HG03432 (cell line): ENCODE measurements around the gene SLITRK3.
A peak's percentile ranks its signal among the peaks of the same experiment; 100 is the strongest.

Experiments
- ATAC-seq: cut with Tn5 transposase; IDR thresholded peaks from one replicate; pipeline ENCODE4 v1.9.1; 2021; ENCODE audit warnings: mild to moderate bottlenecking, moderate library complexity; ENCODE audit not compliant: unreplicated experiment

Gene SLITRK3, protein sequence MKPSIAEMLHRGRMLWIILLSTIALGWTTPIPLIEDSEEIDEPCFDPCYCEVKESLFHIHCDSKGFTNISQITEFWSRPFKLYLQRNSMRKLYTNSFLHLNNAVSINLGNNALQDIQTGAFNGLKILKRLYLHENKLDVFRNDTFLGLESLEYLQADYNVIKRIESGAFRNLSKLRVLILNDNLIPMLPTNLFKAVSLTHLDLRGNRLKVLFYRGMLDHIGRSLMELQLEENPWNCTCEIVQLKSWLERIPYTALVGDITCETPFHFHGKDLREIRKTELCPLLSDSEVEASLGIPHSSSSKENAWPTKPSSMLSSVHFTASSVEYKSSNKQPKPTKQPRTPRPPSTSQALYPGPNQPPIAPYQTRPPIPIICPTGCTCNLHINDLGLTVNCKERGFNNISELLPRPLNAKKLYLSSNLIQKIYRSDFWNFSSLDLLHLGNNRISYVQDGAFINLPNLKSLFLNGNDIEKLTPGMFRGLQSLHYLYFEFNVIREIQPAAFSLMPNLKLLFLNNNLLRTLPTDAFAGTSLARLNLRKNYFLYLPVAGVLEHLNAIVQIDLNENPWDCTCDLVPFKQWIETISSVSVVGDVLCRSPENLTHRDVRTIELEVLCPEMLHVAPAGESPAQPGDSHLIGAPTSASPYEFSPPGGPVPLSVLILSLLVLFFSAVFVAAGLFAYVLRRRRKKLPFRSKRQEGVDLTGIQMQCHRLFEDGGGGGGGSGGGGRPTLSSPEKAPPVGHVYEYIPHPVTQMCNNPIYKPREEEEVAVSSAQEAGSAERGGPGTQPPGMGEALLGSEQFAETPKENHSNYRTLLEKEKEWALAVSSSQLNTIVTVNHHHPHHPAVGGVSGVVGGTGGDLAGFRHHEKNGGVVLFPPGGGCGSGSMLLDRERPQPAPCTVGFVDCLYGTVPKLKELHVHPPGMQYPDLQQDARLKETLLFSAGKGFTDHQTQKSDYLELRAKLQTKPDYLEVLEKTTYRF

DNA sequence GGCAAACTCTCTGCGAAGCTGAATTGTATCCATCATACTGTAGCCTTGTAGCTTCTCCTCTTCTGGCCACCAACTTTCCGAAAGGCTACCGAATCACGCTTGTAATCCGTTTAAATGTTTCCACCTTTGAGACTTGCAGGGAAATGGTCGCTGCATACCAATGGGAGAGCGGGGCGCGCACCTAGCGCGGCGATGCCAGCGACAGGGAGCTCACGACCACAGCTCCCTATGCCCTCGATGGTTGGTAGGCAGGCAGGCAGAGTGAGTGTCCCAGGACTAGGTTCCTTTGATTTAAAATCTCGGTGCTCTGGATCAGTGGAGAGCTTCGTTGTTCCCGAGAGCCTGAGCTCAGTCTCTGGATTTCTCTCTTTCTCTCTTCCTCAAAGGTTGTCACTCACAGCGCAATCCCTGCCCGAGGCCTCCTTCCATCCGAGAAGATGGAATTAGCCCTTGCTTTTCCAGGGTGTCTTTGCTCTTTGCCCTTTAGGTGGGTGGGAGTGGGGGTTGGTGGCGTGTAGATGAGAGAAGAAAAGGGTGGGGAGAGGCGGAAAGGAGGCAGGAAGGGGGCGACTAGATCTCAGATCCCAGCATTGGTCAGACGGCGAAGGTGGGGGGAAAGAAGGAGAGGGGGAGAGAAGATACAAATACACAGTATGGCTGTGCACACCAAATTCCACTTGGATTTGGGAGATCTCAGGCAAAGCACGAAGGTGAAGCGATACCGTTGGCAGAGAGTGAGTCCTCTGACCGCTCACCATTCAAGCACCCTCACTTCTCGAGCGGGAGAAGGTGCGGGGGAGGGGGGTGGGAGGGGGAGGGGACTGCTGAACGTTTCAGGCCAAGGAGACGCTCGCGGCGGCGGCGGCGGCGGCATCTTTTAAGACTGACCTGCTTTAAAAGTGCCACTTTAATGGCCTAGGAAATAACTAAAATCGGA lies at the start of gene SLITRK3:
Gene SLITRK3 (minus strand): TSS at position 745 of the 937 bp plus-strand sequence. CDS start 5,554 bp downstream, outside the sequence.
- ATAC-seq: no peak

DNA sequence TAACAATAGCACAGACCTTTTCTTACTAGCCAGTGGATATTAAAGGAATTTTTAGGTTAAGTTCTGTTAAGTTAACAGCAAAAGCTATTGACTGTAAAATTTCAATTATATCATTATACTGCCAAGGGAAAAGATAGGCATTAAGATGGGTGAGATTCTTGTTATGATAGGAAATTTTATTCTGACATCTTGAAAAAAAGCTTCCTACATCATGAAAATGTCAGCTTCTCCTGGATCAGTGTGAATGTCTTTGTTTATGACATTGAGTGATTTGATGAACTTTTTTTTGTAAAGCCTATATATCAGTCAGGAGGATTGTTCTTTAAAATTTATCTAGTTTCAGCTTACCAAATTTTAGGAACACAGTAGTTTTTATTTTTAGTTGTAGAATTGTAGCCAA lies 47.4 kb upstream of the SLITRK3 start:
- no peak for ATAC-seq

DNA sequence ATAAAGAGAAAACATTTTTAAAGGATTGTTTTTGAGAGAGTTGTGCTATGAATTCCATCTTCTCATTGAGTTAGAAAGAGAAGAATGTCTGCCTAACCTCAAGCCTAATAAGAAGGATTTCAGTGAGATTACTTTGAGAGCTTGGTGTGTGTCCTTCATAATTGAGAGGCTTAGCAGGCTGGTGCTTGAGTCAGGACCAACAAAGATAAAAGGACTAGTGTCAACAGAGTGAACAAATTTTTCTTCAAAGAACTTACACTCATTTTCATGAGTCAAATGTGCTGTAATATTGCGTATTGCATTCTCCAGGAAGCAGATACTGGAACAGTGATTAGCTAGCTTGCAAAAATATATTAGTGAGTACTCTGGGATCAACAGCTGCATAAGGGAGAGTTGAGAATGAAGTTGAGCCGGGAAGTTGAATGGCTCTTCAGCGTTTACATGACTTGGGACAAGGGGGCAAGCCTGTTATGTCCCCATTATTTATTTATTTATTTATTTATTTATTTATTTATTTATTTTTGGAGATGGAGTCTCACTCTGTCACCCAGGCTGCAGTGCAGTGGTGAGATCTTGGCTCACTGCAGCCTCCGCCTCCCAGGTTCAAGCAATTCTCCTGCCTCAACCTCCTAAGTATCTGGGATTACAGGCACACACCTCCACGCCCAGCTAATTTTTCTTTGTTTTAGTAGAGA lies 37.5 kb upstream of the SLITRK3 start:
- no peak for ATAC-seq

DNA sequence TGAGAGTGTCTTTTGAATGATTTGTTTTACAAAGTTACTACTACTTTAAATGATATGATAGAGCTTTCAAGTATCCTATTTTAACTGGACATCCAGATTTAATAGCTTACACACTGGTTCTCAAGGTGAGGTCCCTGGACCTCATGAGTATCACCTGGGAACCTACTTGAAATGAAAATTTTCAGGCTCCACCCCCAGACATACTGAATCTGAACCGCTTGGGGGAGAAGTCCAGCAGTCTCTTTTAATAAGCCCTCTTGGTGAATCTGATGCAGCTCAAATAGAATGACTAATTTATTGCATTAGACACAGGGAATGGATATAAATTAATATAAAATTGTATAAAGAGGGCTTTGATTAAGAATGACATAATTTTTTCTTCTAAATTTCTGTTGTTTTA lies 29.4 kb upstream of the SLITRK3 start:
- ATAC-seq: no peak

DNA sequence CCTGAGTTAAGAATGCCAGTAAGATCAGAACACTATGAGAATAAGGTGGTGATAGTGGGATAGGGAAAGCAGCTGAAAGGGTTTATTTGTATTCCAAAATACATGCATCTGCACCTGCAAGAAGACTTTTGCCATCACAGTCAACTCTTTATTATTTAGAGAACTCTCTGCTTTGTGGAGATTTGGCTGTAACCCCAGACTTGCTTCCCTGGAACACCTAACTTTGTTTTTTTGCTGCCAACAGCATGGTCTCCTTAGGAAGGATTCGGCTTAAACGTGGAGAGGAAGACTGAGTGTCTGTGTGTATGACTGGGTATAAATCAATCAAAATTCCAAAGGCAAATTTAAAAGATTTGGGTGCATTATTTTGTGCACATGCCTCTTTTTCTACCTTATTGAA lies 21.6 kb upstream of the SLITRK3 start:
- no peak for ATAC-seq

DNA sequence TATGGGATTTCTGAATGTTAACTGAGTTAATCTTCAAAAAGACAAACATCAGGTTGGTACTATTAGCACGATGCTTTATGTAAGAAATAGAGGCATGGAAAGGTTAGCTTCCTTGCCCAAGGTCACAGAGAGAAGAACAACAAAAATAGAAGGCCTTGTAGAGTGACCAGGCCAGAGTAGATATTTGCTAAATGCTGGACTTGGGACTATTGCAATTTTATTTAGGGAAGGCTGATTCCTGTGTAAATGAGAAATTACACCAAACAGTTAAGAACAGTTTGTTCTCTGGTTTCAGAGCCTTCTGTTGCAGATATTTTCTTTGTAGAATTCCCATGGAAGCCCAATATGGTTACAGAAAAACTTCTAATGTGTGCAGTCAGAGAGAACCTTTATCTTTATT lies 16.4 kb upstream of the SLITRK3 start:
- no peak for ATAC-seq

DNA sequence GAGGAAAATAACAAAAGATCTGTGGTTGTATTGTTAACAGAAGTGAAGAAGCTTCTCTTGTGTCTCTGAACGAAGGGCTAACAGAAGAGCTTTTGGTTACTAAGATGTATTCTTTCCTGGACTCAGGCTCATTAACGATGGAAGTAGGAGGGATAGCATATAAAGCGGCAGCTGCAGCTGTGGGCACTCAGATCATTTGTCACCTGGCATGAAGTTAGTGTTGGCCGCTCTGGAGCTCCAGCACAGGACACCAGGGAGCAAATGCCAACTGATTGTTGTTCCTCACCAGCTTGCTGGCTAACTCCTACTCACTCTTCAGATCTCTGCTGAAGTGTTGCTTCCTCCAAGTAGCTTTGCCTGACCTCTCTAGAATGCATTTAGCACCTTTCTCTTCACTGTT lies 15.5 kb upstream of the SLITRK3 start:
- ATAC-seq: no peak

DNA sequence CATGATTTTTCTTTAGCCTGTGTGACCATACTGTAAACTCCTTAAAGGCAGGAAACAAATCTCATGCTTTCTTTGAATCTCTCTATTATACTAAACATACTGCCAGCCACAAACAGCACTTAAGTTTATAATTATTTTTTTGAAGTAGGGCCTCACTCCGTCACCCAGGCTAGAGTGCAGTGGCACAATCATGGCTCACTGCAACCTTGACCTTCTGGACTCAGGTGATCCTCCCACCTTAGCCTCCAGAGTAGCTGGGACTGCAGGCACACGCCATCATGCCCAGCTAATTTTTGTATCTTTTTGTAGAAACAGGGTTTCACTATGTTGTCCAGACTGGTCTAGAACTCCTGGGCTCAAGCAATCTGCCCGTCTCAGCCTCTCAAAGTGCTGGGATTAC lies 14.5 kb upstream of the SLITRK3 start:
- no peak for ATAC-seq

DNA sequence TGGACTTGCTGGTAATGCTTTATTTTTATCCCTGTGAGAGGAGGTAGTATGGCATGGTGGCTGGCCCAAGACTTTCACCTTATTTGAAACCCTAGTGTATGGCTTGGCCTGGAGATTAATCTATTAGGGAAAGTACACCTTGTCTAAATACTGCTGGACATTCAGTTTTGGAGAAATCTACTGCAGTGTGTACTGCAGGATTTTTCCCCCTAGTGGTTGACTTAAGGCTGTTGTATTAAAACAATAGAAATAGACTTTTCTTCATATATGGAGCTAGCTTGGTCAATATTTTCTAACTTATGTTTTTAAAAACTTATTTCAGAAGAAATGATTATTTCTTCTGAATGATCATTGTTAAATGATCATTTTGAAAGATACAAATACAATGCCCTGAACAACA lies 13.9 kb upstream of the SLITRK3 start:
- no peak for ATAC-seq

DNA sequence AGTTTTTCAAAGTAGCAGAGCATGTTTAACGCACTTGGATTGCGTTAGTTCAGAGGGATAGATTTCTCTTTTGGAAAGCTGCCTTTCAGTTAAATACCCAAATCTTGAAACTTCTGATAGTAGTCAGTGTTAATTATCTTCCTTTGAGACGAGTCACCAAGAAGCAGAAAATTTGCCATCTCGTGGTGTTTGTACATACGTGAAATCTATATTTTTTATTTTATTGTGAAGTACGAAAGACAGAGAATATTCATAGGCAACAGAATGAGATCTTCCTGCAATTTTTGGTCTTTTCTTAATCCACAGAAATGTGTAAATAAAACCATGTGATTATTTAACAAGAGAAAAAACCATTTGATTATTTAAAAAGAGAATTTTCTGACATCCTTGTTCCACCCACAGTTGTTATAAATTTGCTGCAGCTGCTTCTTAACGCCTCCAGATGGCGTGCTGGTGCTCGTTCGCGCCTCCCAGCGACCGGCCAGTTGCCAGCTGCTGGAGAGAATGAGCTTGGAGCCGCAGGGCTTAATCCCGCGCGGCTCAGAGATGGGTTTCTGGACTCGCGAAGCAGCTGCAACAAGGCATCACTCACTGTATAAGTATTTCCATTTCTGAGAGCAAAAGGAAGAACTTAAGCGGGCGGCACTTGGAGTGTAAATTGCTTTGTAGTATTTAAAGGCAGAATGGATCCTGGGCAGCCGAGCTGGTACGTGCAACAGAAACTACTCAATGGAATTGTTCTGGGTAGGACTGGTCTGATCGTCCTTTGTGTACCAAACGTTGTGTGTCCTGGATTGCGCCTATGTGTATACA lies 10.5 kb upstream of the SLITRK3 start:
- peak; percentile 99 for ATAC-seq

DNA sequence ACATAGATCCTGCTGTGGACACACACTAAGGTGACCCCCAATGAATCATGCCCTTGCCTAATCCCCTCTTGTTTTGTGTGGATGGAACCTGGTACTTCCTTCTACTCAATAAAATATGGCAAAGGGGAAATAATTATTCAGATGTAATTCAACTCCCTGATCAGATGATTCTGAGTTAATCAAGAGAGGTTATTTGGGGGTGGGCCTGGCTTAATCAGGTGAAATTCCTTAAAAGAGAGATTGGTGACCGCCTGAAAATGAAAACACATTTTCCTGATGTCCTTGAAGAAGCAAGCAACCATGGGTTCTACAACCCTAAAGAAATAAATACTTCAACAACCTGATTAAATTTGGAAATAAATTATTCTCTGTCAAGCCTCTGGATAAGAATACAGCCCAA lies 8.3 kb upstream of the SLITRK3 start:
- no peak for ATAC-seq

DNA sequence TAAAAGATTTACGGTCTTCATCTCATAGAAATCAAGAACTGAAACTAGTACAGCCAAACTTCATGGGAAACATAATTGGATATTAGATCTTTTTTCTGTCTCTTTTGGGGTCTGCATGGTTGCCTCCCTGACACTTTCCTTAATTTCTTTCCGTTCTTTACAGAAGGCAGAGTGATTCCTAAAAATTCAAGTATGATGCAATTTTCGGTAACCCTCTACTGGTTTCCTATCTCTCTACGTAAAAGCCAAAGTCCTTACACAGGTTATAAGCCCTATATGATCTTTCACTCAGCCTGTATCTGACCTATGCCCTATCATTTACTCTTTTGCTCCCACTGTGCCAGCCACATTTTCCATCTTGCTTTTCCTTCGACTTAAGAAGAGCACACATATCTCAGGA lies 6.8 kb upstream of the SLITRK3 start:
- no peak for ATAC-seq

DNA sequence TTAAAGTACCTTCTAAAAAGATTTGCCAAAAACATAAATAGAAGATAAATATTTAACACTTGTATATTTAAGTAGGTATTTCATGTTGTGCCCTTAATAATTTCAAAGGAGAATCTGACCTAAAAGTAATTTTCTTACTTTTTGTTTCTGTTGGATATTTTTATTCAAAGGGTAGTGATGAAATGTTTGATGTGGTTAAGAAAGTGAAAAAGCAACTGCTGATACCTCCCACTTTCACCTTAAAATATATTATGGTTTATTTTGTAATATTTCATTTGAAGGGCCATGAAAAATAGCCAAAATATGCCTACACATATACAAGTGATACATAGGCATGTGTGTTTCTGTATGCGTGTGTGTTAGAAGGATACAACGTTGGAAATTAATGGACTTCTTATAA lies 5.8 kb upstream of the SLITRK3 start:
- no peak for ATAC-seq

DNA sequence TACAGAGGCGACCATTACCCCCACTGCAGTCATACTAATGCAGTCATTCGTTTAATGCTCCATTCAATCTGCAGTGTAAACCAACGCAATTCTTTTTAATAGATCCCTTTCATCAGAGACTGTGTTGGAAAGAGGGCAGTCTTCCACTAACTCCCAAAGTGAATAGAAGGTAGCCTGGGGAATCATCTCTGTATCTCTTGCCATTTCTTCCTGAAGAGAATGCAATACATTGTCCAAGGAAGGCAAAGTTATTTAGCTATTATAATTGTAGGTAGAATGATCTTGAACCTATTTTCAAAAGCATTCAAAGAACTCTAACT lies 1.3 kb upstream of the SLITRK3 start:
- ATAC-seq: no peak

DNA sequence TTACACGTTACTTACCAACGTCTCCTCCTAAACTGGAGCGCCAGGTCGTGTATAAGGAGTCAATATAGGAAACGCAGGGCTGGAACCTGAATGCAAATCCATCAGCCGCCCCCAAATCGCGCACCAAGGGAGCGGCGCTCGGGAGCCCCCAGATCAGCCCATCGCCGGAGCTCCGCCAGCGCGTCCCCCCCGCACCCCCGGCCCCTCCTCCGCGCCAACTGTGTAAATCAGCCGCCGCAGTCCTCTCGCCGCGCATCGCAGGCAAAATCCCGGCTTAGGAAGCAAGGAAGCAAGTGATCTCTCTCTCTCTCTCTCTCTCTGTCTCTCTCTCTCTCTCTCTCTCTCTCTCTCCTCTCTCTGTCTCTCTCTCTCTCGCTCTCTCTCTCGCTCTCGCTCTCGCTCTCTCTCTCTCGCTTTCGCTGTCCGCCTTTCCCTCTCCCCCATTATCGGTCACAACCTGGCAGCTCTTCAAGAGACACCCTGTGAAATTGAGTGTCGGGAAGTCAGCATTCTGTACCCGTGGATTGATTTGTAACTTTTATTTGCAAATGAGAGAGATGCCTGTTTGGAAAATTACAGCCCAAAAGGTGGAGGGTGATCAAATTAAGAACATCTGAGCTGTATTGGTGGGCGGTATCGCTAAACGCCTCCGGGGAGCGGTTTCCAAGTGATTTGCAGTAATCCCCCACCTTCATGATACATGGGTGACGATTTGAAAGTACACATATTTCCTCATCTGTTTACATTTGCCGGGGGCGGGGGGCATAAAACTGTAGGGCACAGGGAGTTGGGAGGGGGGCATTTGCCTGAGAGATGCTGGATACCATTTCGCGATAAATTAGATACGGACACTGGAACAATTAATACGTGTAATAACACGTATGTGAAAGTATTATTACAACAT lies 645 bp upstream of the SLITRK3 start:
- ATAC-seq: no peak

DNA sequence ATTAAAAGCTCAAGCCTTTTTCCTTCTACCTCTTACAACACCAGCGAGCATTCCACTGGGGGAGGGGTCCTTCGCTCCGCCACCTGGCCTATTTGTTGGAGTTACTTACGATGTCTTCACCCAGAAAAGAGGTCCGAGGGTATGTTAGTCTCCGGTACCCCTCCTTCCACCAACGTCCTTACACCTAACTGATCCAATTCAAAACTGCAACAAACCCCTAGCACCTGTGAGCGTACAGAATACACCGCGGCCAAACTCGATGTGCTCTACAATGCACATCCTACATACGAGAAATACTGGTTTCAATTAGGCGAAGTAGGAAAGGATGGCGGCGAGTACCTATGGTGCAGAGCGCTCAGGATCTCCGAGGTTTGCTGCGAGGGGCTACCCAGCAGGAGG lies 944 bp downstream of the SLITRK3 start:
- ATAC-seq: no peak

DNA sequence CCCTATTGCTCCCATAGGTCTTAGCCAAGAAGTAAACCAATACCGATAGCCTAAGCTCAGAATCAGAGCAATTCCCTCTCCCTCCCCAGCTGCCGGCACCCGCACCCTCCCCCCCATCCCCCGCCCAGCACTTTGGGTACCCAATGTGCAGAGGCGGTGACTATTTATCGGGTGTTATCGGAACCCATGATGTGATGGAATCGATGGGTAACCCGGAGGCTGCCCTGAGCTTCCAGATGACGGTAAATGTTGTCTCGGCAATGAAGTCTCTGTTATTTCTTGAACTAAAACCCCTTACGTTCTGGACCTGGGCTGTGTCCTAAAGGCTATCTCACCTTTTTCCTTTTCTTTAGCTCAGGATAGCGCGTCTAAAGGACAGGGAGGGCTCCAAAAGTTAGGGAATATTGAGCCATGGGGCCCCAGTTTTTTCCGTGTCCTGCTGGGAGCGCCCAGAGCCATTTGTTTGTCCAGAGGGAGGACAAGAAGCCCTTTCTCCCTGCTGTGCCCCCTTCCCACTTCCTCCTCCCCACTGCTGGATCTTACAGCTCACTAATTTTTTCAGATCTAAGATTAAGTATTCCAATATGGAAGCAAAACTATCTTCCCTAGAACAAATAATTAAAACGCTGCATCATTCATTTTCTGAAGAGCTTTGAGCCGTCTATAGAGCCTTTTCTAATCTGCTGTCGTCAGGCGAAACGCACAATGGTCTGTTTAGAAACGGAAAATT lies 1.5 kb downstream of the SLITRK3 start:
- no peak for ATAC-seq
